ENCODE data around the gene UTF1.
"Not testable (repeated sequence)": the region's sequence is repeated elsewhere in the genome, so short reads cannot be mapped to it uniquely, and the experiment has no call there.

Gene UTF1

DNA sequence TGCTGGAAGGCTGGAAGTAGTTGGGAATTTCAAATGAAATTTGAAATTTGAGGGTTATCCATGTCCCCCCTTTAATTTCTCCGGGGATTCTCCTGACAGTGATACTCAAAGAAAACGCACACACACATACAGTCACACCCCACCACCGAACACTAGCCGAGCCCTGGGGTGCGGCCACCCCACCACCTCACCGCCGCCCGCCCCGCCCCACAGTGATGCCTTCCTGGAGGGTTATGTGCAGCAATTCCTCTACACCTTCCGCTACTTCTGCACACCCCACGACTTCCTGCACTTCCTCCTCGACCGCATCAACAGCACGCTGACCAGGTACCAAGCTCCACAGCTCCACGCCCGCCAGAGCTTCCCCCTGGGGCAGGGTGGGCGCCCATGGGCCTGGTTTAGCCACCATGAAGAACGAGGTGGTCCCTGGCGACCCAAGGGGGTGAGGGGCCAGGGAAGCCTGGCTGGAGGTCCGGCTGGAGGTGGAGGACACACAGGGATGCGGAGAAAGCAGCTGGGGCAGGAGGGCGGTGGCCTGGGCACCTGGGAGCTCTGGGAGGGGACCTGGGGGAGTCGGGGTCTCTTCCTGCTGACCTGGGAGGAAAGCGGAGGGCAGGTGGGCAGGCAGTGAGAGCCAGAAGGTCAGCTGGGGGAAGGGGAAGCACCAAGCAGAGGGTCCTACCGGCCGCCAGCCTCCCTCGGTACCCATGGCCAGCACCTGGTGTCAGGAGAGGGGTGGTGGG is 19.4 kb upstream of the UTF1 start:
- DNase-seq, result no peak

DNA sequence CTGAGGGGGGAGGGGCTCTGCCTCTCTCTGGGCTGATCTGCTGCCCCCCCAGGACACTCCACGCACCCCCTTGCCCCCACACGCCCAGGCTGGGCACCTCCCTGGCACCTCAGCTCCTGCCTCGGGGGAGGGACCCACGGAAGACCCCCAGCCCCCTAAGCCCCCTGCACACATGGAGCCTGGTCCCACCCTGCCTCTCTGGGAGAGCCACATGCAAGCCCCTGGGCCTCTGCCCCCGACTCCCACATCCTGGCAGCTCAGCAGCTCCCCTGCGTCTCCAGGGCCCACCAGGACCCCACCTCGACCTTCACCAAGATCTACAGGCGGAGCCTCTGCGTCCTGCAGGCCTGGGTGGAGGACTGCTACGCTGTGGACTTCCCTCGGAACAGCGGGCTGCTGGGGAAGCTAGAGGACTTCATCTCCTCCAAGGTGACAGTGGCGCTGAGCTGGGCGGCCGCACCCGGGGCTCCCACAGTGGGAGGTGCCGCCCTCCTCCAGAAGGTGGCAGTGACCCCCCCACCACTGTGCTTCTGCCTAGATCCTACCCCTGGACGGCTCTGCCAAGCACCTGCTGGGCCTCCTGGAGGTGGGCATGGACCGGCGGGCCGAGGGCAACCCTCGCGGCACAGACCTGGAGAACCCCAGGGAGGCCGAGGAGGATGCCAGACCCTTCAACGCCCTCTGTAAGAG is 18.7 kb upstream of the UTF1 start:
- no peak for DNase-seq

DNA sequence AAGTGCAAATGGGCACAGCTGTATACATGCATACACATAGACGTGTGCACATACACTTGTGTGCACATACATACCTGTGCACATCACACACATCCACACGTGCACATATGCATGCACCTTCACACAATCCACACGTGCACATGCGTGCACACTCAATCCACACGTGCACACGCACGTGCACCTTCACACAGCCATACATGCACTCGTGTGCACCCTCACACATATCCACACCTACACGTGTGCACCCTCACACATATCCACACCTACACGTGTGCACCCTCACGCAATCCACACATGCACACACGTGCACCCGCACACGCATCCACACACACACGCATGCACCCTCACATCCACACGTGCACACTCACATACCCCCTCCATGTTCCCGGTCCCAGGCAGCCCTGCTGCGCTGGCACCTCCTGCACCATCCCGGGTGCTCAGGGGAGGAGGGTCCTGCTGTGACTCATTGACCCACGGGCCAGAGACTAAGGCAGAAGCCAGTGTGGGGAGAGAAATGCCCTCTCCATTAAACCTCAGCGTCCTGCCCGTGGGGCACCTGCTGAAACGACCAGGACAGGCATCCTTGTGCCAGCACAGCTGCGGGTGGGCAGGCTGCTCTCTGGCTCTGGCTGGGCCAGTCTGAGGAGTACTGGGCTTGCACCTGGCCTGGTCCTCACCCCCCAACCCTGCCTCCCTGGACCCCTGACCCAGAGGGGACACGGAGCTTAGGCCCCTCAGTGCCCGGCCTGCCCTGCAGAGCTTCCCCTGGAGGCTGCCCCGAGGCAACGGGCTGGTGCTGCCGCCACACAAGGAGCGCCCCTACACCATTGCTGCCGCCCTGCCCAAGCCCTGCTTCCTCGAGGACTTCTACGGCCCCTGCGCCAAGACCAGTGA is 17.8 kb upstream of the UTF1 start:
- DNase-seq, result no peak

DNA sequence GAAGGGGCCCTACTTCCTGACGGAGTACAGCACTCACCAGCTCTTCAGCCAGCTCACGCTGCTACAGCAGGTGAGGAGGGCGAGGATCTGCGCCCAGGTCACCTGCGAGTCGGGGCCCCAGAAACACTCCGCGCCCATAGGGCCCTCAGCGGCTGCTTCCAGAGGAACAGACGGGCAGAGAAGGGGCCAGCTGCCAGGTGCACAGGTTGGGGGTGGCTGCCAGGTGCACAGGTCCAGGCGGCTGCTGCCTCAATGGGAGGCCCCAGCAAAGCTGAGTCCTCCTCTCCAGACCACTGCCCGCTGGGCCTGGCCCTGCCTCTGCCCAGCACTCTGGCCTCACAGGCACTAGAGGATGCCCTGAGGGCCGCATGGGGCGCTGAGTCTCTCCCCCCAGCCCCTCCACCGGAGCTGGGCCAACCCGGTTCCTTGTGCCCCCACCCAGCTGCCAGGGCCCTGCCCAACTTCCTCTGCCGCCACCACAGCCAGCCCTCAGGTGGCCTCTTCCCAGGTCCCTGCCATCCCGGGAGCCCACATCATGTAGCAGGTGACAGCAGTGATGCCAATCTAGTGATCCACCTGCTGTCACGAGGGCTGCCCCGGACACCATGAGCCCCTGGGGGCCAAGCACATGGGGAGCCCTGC is 17.0 kb upstream of the UTF1 start:
- DNase-seq, result no peak

DNA sequence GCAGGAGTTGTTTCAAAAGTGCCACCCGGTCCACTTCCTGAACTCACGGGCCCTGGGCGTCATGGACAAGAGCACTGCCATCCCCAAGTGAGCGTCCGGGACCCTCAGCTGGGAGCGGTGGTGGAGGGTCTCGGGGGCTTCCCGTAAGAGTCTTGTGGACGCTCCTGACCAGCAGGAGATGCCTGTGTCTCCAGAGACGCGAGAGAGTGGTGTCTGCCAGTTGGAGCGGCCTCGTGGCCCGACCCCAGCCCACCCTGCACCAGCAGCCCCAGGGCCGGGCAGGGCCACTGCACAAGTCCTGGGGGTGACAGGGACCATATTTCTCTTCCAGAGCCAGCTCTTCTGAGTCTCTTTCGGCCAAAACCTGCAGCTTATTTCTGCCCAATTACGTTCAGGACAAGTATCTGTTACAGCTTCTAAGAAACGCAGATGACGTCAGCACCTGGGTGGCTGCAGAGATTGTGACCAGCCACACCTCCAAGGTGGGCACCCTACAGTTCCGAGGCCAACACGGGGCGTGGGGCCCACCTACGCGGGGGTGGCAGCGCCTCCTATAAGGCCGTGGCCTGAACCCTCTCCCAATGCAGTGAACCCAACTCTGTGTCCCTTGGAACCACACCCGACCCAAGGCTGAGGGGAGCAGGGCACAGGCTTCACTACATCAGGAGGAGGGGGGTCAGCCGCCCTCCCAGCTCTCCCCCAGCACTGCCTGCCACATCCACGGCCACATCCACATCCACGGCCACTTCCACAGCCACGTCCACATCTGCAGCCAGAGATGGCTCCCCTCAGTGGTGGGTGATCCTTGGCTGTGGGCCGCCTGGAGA is 16.2 kb upstream of the UTF1 start:
- DNase-seq, result no peak

DNA sequence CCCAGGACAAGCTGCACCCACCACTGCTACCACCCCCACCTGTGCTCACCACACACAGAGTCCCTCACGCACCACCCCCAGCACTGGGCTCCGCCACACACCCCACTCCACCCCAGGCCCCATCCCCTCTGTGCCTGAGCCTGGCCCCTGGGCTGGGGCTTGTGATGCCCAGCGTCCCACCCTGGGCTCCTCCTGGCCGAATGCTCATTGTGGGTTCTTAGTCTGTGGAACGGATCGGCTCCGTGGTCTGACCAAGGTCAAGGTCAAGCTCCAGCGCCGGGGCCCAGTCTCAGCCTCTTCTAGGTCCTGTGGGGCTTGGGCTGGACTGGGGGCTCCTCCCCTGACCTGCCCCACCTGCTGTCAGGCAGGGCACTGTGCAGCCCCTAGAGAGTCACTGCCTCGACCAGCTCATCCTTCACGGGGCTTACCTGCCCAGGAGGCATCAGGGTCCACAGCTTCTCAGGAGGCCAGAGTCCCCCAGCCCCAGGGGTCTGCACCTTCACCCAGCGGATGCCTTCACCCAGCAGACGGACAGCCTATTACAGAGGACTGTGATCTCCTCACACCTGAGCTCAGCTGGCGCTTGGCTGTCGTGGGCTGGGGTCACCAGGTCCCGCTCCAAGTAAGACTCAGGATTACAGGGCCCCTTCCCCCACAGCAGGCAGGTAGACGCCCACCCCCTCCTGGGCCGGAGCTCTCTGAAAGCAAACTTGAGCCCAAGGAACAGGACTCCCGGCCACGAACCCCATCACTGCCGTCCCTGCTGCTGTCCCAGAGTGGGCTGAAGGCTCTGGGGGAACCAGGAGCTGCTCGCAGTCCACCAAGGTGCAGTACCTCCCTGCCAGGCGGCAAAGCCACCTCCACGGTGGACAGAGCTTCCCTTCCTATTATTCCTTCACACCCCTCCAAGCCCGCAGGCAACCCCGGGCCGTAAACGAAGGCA is 15.3 kb upstream of the UTF1 start:
- DNase-seq, result no peak

DNA sequence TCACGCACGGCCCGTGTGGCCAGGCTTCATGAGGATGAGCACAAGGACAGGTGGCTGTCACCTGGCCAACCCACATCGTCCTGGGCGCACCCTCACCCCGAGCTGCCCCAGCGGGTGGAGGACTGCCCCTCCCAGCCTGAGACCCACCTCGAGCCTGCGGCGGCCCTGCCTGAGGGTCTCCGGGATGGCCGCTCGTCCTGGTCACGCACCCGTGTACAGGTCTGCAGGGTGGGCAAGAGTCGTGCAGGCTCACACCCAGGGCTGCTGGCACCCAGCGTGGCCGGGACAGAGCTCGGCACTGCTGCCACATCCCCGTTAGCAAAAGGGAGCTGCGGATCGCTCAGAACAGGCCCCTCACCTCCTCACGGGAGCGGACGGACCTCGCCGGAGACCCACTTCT is 14.4 kb upstream of the UTF1 start:
- no peak for DNase-seq

DNA sequence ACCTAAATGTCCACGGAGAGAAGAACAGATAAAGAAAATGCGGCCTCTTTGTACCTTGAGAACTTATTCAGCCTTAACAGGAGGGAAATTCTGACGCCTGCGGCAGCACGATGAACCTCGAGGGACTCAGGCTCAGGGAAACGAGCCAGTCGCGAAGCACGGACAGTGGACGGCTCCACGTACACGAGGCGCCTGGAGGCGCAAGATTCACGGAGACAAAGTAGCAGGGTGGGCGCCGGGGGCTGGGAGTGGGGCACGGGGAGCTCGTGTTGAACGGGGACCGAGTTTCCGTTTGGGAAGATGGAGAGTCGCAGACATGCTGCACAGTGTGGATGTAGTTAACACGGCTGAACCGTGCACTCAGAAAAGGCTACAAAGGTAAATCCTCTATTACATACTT is 13.2 kb upstream of the UTF1 start:
- no peak for DNase-seq

DNA sequence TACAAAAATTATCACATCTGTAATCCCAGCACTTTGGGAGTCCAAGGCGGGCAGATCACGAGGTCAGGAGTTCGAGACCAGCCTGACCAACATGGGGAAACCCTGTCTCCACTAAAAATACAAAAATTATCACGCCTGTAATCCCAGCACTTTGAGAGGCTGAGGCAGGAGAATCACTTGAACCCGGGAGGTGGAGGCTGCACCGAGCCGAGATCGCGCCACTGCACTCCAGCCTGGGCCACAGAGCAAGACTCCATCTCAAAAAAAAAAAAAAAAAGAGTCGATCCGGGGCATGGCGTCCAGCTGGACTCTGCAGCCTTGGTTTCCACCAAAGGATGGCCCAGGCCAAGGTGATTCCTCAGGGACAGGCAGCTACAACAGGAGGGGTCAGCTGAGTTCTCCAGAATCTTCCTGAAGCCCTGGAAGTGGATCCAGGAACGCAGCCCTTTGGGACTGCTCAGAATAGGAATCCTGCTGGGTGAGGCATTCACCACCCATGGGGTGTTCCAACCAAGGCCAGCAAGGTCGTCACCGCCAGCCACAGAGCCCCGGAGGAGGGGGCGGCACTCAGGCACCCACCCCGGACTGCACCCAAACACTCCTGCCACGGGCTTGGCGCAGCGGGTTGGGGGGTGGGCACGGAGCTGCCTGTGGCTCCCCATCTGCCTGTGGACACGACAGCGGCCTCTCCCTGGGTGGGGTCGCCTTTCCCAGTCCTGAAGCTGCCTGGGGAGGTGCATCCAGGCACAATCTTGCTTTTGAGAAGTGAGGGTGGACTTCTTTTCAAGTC is 12.0 kb upstream of the UTF1 start:
- DNase-seq, result no peak

DNA sequence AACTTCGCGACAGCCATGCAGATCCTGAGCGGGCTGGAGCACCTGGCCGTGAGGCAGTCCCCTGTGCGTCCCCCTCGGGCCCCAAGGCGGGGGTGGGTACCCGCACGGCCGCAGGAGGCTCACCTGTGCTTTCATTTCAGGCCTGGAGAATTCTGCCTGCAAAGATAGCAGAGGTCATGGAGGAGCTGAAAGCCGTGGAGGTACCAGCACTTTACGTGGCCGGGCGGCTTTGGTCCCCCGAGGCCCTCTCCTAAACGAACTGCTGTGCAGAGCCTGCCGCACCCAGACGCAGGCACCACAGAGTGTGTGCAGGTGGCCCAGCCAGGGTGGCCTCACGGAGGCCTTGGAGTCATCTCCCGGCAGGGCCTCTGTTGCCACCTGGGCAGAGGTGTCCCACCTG is 11.1 kb upstream of the UTF1 start:
- DNase-seq, result no peak

DNA sequence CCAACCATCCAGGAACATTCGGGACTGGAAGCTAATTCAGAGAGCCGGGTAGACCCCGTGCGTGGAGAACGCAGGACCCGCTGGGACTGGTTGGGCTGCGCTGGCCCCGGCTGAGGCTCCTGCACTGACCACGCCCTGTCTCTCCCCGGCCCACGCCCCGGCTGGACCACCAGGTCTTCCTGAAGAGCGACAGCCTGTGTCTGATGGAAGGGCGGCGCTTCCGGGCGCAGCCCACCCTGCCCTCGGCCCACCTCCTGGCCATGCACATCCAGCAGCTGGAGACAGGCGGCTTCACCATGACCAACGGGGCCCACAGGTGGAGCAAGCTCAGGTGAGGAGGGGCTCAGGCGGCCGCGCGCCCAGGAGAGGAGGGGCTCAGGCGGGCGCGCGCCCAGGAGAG is 10.2 kb upstream of the UTF1 start:
- DNase-seq, result no peak

DNA sequence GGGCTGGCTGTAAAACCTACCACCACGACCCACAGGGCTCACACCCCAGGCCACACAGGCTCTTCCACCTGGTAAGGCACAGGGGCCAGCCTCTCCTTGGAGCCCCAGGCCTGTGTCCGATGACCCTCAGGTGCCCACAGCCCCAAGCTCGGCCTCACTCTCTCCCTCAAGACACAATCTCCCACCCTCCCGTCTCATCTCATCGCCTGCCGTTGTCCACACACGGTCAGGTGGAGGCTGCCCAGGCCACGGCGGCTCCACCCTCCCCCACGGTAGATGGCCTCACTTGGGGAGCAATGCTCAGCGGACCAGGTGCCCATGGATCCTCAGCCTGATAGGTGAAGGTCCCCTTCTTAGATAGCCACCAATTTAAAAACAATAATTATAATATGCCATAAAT is 8.7 kb upstream of the UTF1 start:
- DNase-seq, result no peak

DNA sequence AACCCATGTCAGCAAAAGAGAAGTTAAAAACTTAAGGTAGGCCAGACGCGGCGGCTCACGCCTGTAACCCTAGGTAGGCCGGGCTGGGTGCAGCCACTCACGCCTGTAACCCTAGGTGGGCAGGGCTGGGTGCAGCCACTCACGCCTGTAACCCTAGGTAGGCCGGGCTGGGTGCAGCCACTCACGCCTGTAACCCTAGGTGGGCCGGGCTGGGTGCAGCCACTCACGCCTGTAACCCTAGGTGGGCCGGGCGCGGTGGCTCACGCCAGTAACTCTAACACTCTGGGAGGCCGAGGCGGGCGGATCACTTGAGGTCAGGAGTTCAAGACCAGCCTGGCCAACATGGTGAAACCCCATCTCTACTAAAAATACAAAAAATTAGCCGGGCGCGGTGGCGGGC is 8.3 kb upstream of the UTF1 start:
- DNase-seq, result not testable (repeated sequence)

DNA sequence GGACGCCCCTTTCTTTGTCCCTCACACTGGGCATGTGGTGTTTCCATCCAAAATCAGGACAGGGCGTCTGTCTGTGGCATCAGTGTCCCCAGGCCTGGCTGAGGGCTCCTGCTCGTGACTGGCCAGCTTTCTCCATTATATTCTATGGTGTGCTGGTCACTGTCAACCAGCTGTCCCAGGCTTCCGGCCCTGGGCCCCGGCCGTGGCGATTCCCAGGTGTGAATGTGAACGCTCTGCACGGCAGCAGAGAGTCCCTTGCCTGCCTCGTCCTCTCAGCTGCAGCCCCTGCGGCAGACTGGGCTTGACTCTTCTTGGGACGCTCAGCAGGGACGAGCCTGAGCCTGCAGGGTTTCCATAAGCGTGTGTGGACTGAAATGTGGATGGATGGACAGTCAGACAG is 5.9 kb upstream of the UTF1 start:
- no peak for DNase-seq

DNA sequence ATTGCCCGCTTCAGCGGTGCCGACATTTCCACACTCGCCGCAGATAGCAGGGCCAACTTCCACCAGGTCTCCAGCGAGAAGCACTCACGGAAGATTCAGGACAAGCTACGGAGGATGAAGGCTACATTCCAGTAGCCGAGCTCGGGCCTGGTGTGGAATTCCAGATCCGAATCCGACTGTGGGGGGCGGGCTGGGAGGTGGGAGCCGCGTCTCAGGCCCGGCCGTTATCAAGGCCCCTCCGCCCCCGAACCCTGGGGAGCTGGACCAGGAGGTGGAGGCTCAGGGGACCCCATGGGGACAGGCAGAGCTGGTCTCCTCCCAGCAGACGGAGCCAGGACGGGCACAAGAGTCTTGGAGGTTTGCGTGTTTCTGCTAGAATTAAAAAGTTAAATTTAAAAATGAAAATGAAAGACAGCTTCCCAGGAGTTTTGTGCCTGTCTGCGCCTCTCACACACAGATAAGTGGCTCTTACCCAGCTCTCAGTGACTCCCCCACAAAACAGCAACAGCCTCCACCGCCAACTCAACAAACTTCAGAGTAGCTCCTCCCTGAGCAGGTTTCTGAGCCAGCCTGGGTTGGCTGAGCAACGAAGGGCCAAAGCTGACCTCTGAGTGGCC is 5.2 kb upstream of the UTF1 start:
- DNase-seq, result no peak

DNA sequence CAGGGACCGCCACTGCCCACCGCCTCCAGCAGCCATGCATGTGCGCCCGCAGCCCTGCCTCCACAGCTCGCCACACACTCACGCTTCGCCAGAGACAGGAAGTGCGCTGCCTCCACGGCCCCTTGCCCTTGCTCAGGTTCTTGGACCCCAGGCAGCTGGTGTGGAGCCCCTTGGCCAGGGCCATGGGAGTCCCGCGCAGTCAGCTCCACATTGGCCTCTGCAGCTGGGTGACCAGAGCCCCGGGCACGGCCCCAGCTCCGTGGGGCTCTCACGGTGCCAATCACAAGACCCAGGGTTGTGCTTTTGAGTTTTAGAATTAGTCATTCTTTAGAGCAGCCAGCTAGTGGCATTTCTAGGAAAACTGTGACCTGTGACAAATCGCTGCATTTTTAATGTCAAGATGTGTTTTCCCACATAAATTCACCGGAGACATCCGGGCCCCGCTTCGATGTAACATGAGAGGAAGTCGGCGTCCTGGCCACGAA is 4.3 kb upstream of the UTF1 start:
- DNase-seq, result no peak

DNA sequence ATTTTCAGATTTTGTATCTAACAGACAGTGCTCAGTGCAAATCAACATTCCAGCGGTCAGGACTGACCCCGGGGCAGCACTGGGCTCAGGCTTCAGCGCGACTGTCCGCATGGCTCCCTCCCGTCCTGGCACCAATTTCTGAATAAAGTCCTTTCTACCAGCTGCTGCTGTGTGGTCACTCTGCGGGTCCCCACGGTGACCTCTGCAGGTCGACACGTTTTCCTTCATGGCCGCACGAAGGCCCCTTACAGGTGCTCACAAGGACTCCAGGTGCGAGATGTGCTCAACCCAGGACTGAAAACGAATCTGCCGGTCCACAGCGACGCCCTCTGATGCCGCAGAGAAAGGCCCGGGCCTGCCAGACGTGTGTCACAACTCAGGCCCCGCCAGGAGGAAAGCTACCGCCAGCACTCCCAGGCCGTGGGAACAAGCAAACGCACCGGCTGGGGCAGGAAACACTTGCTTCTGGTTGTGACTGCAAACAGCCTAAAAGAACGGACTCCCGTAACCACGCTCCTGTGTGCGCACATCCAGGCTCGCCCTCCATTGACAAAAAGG is 3.7 kb upstream of the UTF1 start:
- DNase-seq, result no peak

DNA sequence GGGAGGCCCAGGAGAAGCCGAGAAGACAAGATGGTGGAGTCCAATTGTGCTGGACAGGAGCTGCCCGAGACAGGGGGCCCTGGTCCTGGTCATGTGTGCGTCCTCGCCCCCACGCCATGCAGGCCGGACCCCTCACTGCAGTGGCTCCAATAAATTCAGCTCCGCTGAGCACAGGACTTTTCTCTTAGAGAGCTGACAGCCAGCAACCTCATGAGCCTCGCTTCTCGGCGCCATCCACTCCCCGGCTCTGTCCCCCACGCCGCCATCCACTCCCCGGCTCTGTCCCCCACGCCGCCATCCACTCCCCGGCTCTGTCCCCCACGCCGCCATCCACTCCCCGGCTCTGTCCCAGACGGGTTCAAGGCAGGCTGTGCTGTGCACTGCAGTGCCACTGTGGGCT is 2.8 kb upstream of the UTF1 start:
- no peak for DNase-seq
